Keratinocyte (primary cell): ENCODE data around the gene TLCD2. TPM values are rescaled to one million over a fixed set of nuclear protein-coding genes. Genes with fewer than 3 reads are reported as not detected.
A peak's percentile ranks its signal among the peaks of the same experiment; 100 is the strongest.

Source experiments
- DNase-seq: peaks from one replicate; pipeline ENCODE4 v3.0.0-alpha.2; 2011; ENCODE audit warnings: low read depth, missing footprints, low spot score
- FAIRE-seq: peaks from 2 replicates; lab custom pipeline; 2011; peaks lifted over from hg19 to GRCh38; lab: Jason Lieb, UNC
- H2AFZ ChIP-seq: 2 replicates; pipeline ENCODE4 v1.6.0; 2012; ENCODE audit warnings: low read length, control low read depth, inconsistent platforms; ENCODE audit not compliant: control insufficient read depth
- H3K27ac ChIP-seq: 2 replicates; pipeline ENCODE4 v1.5.1; 2011; ENCODE audit warnings: low read length; ENCODE audit not compliant: control insufficient read depth, insufficient read depth
- H3K27me3 ChIP-seq: 3 replicates; pipeline ENCODE4 v1.6.0; 2011; ENCODE audit warnings: low read length; ENCODE audit not compliant: control insufficient read depth, insufficient read depth; ENCODE audit errors: extremely low read depth
- H3K36me3 ChIP-seq, 2 experiments: 2 replicates in 1 of 2; 3 replicates in 1 of 2; pipeline ENCODE4 v1.5.1; 2011; ENCODE audit warnings: low read length in 2 of 2, mild to moderate bottlenecking in 1 of 2; ENCODE audit not compliant: control insufficient read depth in 2 of 2, insufficient read depth in 2 of 2; ENCODE audit errors: extremely low read depth in 1 of 2
- H3K4me1 ChIP-seq: 3 replicates; pipeline ENCODE4 v1.5.1; 2011; ENCODE audit warnings: low read length; ENCODE audit not compliant: control insufficient read depth, insufficient read depth; ENCODE audit errors: extremely low read depth
- H3K4me2 ChIP-seq: 3 replicates; pipeline ENCODE4 v1.6.0; 2011; ENCODE audit warnings: low read depth, low read length; ENCODE audit not compliant: control insufficient read depth, insufficient read depth; ENCODE audit errors: extremely low read depth
- H3K4me3 ChIP-seq, 3 experiments: fragments of 200-600 bp in 1 of 3; sonication (generic) in 1 of 3; 2 replicates in 2 of 3; 3 replicates in 1 of 3; pipeline ENCODE4 v1.5.1; 2011 to 2016; ENCODE audit warnings: low read length in 3 of 3, mild to moderate bottlenecking in 3 of 3, control low read depth in 2 of 3, inconsistent platforms in 1 of 3, low read depth in 1 of 3, mixed read lengths in 1 of 3, mixed run types in 1 of 3, moderate library complexity in 1 of 3; ENCODE audit not compliant: control insufficient read depth in 2 of 3, insufficient read depth in 2 of 3; ENCODE audit errors: extremely low read depth in 1 of 3
- H3K79me2 ChIP-seq: 2 replicates; pipeline ENCODE4 v1.6.0; 2012; ENCODE audit warnings: low read length; ENCODE audit not compliant: control insufficient read depth, insufficient read depth
- H3K9ac ChIP-seq: 3 replicates; pipeline ENCODE4 v1.6.0; 2011; ENCODE audit warnings: low read length; ENCODE audit not compliant: control insufficient read depth, insufficient read depth; ENCODE audit errors: extremely low read depth
- H3K9me1 ChIP-seq: 3 replicates; pipeline ENCODE4 v1.6.0; 2011; ENCODE audit warnings: low read length; ENCODE audit not compliant: control insufficient read depth, insufficient read depth; ENCODE audit errors: extremely low read depth
- H3K9me3 ChIP-seq: 2 replicates; pipeline ENCODE4 v1.5.1; 2012; ENCODE audit warnings: low read depth, low read length; ENCODE audit not compliant: control insufficient read depth
- H4K20me1 ChIP-seq: 3 replicates; pipeline ENCODE4 v1.6.0; 2011; ENCODE audit warnings: low read length; ENCODE audit not compliant: control insufficient read depth, insufficient read depth; ENCODE audit errors: extremely low read depth
- CTCF ChIP-seq, 3 experiments: IDR thresholded peaks in 1 of 3; conservative IDR thresholded peaks in 1 of 3; optimal IDR thresholded peaks in 1 of 3; 2 replicates in 2 of 3; 3 replicates in 1 of 3; pipeline versions ENCODE3 to v1.5.1; 2011; ENCODE audit warnings: low read length in 3 of 3, mild to moderate bottlenecking in 3 of 3, moderate library complexity in 2 of 3, control low read depth in 1 of 3, inconsistent platforms in 1 of 3; ENCODE audit not compliant: insufficient read depth in 2 of 3; ENCODE audit errors: extremely low read depth in 1 of 3
- EZH2 ChIP-seq: IDR thresholded peaks from one replicate; pipeline ENCODE4 v1.6.1; 2012; ENCODE audit warnings: inconsistent platforms, mild to moderate bottlenecking, low read length, moderate library complexity
- dilution Hi-C: fragments of 300-500 bp; cut with MboI; formaldehyde crosslinking; loops from one replicate; pipeline ENCODE4 v1.7.0; 2020; ENCODE audit warnings: low sequenced_read_pairs; ENCODE audit not compliant: extremely low pct_ligation_motif_present
- polyA plus RNA-seq, 5 experiments: library from polyadenylated mRNA; depleted of rRNA in 3 of 5; stranded (reverse) in 3 of 5; stranded (forward) in 1 of 5; unstranded in 1 of 5; fragments of >200 nt; gene quantifications; 1 replicate in 1 of 5; 2 replicates in 3 of 5; 3 replicates in 1 of 5; pipeline versions ENCODE4 v1.2.1 to v1.2.3, GENCODE V29; 2011 to 2012; ENCODE audit warnings: missing spikeins in 2 of 5, low read depth in 1 of 5, low replicate concordance in 1 of 5

The TLCD2 gene
- polyA plus RNA-seq, 1 donor (not counting 4 experiments of a cell fraction or from before 2014, with no cell fraction given): 0.75 TPM

- Histone ChIP-seq H3K27me3 (no peaks in the 10 kb centered on the region), H3K4me2 (no peak overlapping the region), H2AFZ (no peak overlapping the region), H3K9ac (no peak overlapping the region), H3K27ac (no peak overlapping the region), H3K9me3 (no peaks in the 10 kb centered on the region), H3K9me1 (no peaks in the 10 kb centered on the region), H3K79me2 (no peaks in the 10 kb centered on the region), H3K4me1 (peaks cover 13% of the 10 kb centered on the region), H3K4me3 (no peak overlapping the region), H3K36me3 (no peaks in the 10 kb centered on the region), H4K20me1 (no peaks in the 10 kb centered on the region)
- DNase-seq (no peak), FAIRE-seq (peak; percentile 62)
- TF ChIP-seq EZH2 (no peak), CTCF (optimal IDR thresholded peaks at IDR 0.05 in 1 of 3, IDR thresholded peaks at IDR 0.05 in 1 of 3, conservative IDR thresholded peaks at IDR 0.05 in 1 of 3; ENCODE audit: extremely low read depth in 1 of 3, insufficient read depth in 2 of 3, low read length in 3 of 3) (no peak)
- dilution Hi-C loops: no loop called here
Measured at GRCh38 chr17:1753767-1754429, 43.7 kb upstream of the TLCD2 start.

DNA sequence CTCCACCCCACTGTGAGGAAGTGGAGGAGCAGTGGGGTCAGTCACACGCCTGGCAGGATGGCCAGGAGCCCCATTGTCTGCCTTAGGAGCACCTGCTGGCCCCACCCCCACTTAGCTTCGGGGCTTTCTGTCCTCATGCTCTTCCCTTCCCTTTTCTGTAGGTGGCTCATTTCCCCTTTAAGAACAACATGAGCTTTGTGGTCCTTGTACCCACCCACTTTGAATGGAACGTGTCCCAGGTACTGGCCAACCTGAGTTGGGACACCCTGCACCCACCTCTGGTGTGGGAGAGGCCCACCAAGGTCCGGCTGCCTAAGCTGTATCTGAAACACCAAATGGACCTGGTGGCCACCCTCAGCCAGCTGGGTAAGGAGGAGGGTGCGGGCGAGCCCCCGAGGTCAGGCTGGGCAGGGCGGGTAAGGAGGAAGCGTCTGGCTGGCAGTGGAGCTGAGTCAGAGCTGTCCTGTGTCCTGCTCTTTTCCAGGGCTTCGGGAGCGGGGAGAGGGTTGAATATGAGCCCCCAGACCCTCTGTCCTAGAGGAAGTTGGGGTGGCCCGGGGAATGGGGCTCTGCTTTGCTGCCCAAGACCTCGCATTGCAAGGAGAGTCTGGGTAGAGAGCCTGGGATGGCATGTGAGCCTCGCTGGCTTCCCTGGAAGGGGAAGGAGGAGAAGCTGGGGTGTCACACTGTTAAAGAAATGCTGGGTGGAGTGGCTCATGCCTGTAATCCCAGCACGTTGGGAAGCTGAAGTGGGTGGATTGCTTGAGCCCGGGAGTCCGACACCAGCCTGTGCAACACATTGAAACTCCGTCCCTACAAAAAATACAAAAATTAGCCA is 42.5 kb upstream of the TLCD2 start:
- FAIRE-seq (peak; percentile 62), DNase-seq (no peak)
- no peaks in the 10 kb centered on the region for H4K20me1 ChIP-seq
- no peaks in the 10 kb centered on the region for H3K27me3 ChIP-seq
- H2AFZ ChIP-seq: peak overlapping the region; percentile 77
- H3K9me1 ChIP-seq: no peaks in the 10 kb centered on the region
- dilution Hi-C loops: no loop called here
- peak overlapping the region; percentile 54 for H3K9ac ChIP-seq
- no peaks in the 10 kb centered on the region for H3K36me3 ChIP-seq
- H3K9me3 ChIP-seq: no peaks in the 10 kb centered on the region
- H3K4me3 ChIP-seq: peak overlapping the region in 2 of 3 experiments; percentile 42 to 51
- peak overlapping the region; percentile 78 for H3K4me2 ChIP-seq
- TF ChIP-seq CTCF (optimal IDR thresholded peaks at IDR 0.05 in 1 of 3, IDR thresholded peaks at IDR 0.05 in 1 of 3, conservative IDR thresholded peaks at IDR 0.05 in 1 of 3; ENCODE audit: extremely low read depth in 1 of 3, insufficient read depth in 2 of 3, low read length in 3 of 3): peak in 1 of 3 experiments; percentile 13
- TF ChIP-seq EZH2: no peak
- H3K4me1 ChIP-seq: peaks cover 13% of the 10 kb centered on the region
- H3K27ac ChIP-seq: no peak overlapping the region
- H3K79me2 ChIP-seq: no peaks in the 10 kb centered on the region
